Activated CD8-positive, alpha-beta T cell treated with anti-CD3 and anti-CD28 coated beads for 36 hours (primary cell): ENCODE results near the gene NAA15. TPM values are rescaled to one million over a fixed set of nuclear protein-coding genes. Genes with fewer than 3 reads are reported as not detected.
"Not testable (repeated sequence)": the region's sequence is repeated elsewhere in the genome, so short reads cannot be mapped to it uniquely, and the experiment has no call there.

Source experiments
- ATAC-seq: fragments of 200-7000 bp; cut with Tn5 transposase; one replicate; pipeline ENCODE4 v1.10.0; 2021; ENCODE audit warnings: mild to moderate bottlenecking, moderate library complexity
- CTCF ChIA-PET: fragments of 350-600 bp; sonication (Branson Sonifier 250); formaldehyde crosslinking; loops from one replicate; lab custom pipeline; 2021; ENCODE audit warnings: antibody characterized with exemption; lab: Charles Lee
- POLR2A ChIA-PET: fragments of 350-600 bp; sonication (Branson Sonifier 250); formaldehyde crosslinking; loops from one replicate; lab custom pipeline; 2021; ENCODE audit warnings: antibody characterized with exemption; lab: Charles Lee
- DNase-seq: peaks from one replicate; pipeline ENCODE4 v3.0.0-alpha.2; 2020
- H3K27ac Mint-ChIP-seq: one replicate; pipeline ENCODE4 v1.8.0; 2021; ENCODE audit warnings: mild to moderate bottlenecking, mixed read lengths
- H3K27me3 Mint-ChIP-seq: one replicate; pipeline ENCODE4 v1.8.0; 2021; ENCODE audit warnings: mixed read lengths
- H3K36me3 Mint-ChIP-seq: one replicate; pipeline ENCODE4 v1.8.0; 2021; ENCODE audit warnings: low read depth, mixed read lengths
- H3K4me1 Mint-ChIP-seq: one replicate; pipeline ENCODE4 v1.8.0; 2021; ENCODE audit warnings: low read depth, mixed read lengths
- H3K4me3 Mint-ChIP-seq: one replicate; pipeline ENCODE4 v1.8.0; 2021; ENCODE audit warnings: mild to moderate bottlenecking, moderate library complexity, mixed read lengths
- H3K9me3 Mint-ChIP-seq: one replicate; pipeline ENCODE4 v1.8.0; 2021; ENCODE audit warnings: mixed read lengths
- CTCF ChIP-seq: fragments of 200-600 bp; IDR thresholded peaks from one replicate; pipeline ENCODE4 v1.8.0; 2022; ENCODE audit warnings: antibody characterized with exemption, mild to moderate bottlenecking
- intact Hi-C: fragments of 100-400 bp; cut with micrococcal nuclease; formaldehyde crosslinking; loops from one replicate; pipeline ENCODE4 v1.10.0; 2022
- total RNA-seq, 2 experiments: library from RNA; stranded (reverse); gene quantifications; one replicate each; pipeline ENCODE4 v1.2.3, GENCODE V29; 2021

Gene NAA15
- total RNA-seq, 2 experiments from 2014 or later = 113 to 114 TPM

- H3K4me3 Mint-ChIP-seq = no peak overlapping the region
- ChIA-PET POLR2A (no interaction called here), CTCF (interaction anchor here (2.1 kb wide), 1 partner anchor 32 kb away, joined by 10 read pairs; no protein-coding TSS in a partner anchor)
- peaks cover 12% of the 10 kb centered on the region for H3K4me1 Mint-ChIP-seq
- intact Hi-C loops = no loop called here
- H3K27me3 Mint-ChIP-seq = no peaks in the 10 kb centered on the region
- DNase-seq (no peak), ATAC-seq (no peak)
- TF ChIP-seq CTCF = no peak
- H3K9me3 Mint-ChIP-seq = peaks cover 5% of the 10 kb centered on the region
- no peak overlapping the region for H3K27ac Mint-ChIP-seq
- H3K36me3 Mint-ChIP-seq = peaks cover 13% of the 10 kb centered on the region
These were observed 119.3 kb downstream of the NAA15 start for GRCh38 chr4:139420652-139421051.

GRCh38 chr4:139436122-139436521, 134.8 kb downstream of the NAA15 start:
- Mint-ChIP-seq H3K27ac (no peak overlapping the region), H3K27me3 (no peaks in the 10 kb centered on the region), H3K4me3 (no peak overlapping the region), H3K9me3 (peaks cover 26% of the 10 kb centered on the region), H3K4me1 (peaks cover 7% of the 10 kb centered on the region), H3K36me3 (peaks cover 42% of the 10 kb centered on the region)
- POLR2A ChIA-PET = interaction anchor here (0.6 to 1.0 kb wide), 2 partner anchors 13 to 208 kb away, joined by 3 to 4 read pairs; no protein-coding TSS in a partner anchor
- CTCF ChIA-PET = interaction anchor here (1.0 to 1.4 kb wide), 2 partner anchors 17 to 20 kb away, joined by 3 to 4 read pairs; no protein-coding TSS in a partner anchor
- no peak for DNase-seq
- no peak for TF ChIP-seq CTCF
- intact Hi-C loops = no loop called here
- ATAC-seq = no peak

GRCh38 chr4:139438141-139438540, 136.8 kb downstream of the NAA15 start:
- ChIA-PET POLR2A (no interaction called here), CTCF (interaction anchor here (1.4 kb wide), 1 partner anchor 15 kb away, joined by 3 read pairs; no protein-coding TSS in a partner anchor)
- H3K9me3 Mint-ChIP-seq = peaks cover 26% of the 10 kb centered on the region
- ATAC-seq (no peak), DNase-seq (no peak)
- intact Hi-C loops = no loop called here
- H3K4me3 Mint-ChIP-seq = no peak overlapping the region
- H3K4me1 Mint-ChIP-seq = peaks cover 7% of the 10 kb centered on the region
- no peak for TF ChIP-seq CTCF
- H3K27me3 Mint-ChIP-seq = no peaks in the 10 kb centered on the region
- H3K36me3 Mint-ChIP-seq = peaks cover 36% of the 10 kb centered on the region
- no peak overlapping the region for H3K27ac Mint-ChIP-seq

- no peak for TF ChIP-seq CTCF
- Mint-ChIP-seq H3K9me3 (peaks cover 26% of the 10 kb centered on the region), H3K36me3 (peaks cover 33% of the 10 kb centered on the region), H3K4me1 (peaks cover 4% of the 10 kb centered on the region), H3K27me3 (no peaks in the 10 kb centered on the region), H3K4me3 (no peak overlapping the region), H3K27ac (no peak overlapping the region)
- ChIA-PET CTCF (no interaction called here), POLR2A (interaction anchor here (1.1 kb wide), 1 partner anchor 12 kb away, joined by 4 read pairs; the partner anchor contains the start of gene RAB33B)
- intact Hi-C loops = no loop called here
- no peak for ATAC-seq
- DNase-seq = no peak
These were observed 139.7 kb downstream of the NAA15 start for GRCh38 chr4:139441029-139441428.

- DNase-seq (no peak), ATAC-seq (no peak)
- ChIA-PET CTCF (interaction anchor here (1.0 kb wide), 1 partner anchor 209 kb away, joined by 3 read pairs; no protein-coding TSS in a partner anchor), POLR2A (interaction anchor here (0.7 kb wide), 1 partner anchor 10 kb away, joined by 3 read pairs; no protein-coding TSS in a partner anchor)
- Mint-ChIP-seq H3K4me3 (no peak overlapping the region), H3K27ac (no peak overlapping the region), H3K27me3 (no peaks in the 10 kb centered on the region), H3K4me1 (no peaks in the 10 kb centered on the region), H3K36me3 (peaks cover 17% of the 10 kb centered on the region), H3K9me3 (peaks cover 18% of the 10 kb centered on the region)
- intact Hi-C loops = no loop called here
- no peak for TF ChIP-seq CTCF
These were observed 142.4 kb downstream of the NAA15 start for GRCh38 chr4:139443661-139444060.

- H3K27me3 Mint-ChIP-seq, H3K27ac Mint-ChIP-seq, POLR2A ChIA-PET, ATAC-seq, H3K4me3 Mint-ChIP-seq, H3K4me1 Mint-ChIP-seq, CTCF ChIA-PET, intact Hi-C loops, DNase-seq, H3K9me3 Mint-ChIP-seq: not testable (repeated sequence)
- H3K36me3 Mint-ChIP-seq = peaks cover 10% of the 10 kb centered on the region
These were observed 143.6 kb downstream of the NAA15 start for GRCh38 chr4:139444881-139445280.

- H3K27me3 Mint-ChIP-seq, H3K27ac Mint-ChIP-seq, H3K4me3 Mint-ChIP-seq, ATAC-seq, POLR2A ChIA-PET, H3K36me3 Mint-ChIP-seq, DNase-seq, CTCF ChIA-PET, H3K9me3 Mint-ChIP-seq, H3K4me1 Mint-ChIP-seq, intact Hi-C loops: not testable (repeated sequence)
These were observed 145.8 kb downstream of the NAA15 start for GRCh38 chr4:139447078-139447477.
